ENCODE results near the gene PEX13. TPM values are rescaled to one million over a fixed set of nuclear protein-coding genes. Genes with fewer than 3 reads are reported as not detected.

PEX13 gene
- polyA plus RNA-seq, 2 of the 4 experiments (the other 2 are of a cell fraction) = 18.5 to 42.5 TPM

DNA sequence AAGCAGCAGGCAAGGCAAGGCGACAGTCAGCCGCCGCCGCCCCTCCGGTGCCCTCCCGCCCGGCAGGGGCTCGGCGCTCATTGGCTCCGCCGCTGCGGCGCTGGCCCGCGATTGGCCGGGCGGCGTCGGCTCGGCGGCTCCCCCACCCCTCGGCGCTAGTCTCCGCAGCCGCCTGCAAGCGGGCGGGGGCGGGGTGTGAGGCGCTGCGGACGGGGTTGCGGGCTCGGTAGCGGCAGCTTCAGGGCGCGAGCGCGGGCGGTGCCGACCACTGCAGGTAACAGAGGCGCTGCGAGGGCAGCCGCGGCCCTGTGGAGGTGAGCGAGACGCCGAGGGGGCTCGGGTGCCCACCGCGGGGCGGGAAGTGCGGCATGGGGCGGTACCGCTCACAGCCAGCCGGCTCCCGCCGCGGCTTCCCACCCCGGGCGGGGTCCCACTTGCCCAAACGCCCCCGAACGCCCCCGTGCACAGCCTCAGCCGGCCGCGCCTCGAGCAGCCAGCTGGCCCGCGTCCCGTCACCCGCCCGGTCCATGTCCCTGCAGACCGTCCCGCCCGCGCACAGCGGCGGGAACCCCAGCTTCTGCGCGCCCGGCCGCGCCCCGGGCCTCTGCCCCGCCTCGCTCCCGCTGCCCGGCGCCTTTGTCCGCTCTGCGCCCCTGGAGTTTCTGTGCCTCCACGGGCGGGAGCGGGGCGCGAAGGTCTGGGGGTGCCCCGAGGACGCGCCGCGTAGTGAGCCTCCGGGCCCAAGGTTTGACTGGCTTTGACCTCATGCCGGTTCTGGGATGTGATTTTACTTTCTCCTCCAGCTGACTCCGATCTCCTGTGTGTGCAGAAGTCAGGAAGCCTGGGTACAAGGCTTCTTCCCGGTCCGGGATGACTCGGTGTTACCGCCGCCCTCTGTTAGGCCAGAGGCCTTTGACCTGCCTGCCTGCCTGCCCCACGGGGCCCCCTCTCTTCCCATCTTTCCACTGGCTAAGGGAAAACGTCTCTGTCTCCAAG is 48.5 kb downstream of the PEX13 start, which contains the start of gene SANBR:
TSS of gene SANBR (plus strand) at position 158 of the 996 bp plus-strand sequence. CDS start 4,480 bp downstream, outside the sequence.
- TF ChIP-seq CBX8 (IDR thresholded peaks at IDR 0.05) = no peak
- TF ChIP-seq TFCP2L1 (CRISPR knock-in tag; IDR thresholded peaks at IDR 0.05) = no peak
- TF ChIP-seq, protein P1, sequence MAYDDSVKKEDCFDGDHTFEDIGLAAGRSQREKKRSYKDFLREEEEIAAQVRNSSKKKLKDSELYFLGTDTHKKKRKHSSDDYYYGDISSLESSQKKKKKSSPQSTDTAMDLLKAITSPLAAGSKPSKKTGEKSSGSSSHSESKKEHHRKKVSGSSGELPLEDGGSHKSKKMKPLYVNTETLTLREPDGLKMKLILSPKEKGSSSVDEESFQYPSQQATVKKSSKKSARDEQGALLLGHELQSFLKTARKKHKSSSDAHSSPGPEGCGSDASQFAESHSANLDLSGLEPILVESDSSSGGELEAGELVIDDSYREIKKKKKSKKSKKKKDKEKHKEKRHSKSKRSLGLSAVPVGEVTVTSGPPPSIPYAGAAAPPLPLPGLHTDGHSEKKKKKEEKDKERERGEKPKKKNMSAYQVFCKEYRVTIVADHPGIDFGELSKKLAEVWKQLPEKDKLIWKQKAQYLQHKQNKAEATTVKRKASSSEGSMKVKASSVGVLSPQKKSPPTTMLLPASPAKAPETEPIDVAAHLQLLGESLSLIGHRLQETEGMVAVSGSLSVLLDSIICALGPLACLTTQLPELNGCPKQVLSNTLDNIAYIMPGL (CRISPR knock-in tag; IDR thresholded peaks at IDR 0.05; ENCODE audit: borderline replicate concordance) = 0 out of 2 replicates have a peak, but pooled peaks have one; percentile 45
- TF ChIP-seq, protein P2, sequence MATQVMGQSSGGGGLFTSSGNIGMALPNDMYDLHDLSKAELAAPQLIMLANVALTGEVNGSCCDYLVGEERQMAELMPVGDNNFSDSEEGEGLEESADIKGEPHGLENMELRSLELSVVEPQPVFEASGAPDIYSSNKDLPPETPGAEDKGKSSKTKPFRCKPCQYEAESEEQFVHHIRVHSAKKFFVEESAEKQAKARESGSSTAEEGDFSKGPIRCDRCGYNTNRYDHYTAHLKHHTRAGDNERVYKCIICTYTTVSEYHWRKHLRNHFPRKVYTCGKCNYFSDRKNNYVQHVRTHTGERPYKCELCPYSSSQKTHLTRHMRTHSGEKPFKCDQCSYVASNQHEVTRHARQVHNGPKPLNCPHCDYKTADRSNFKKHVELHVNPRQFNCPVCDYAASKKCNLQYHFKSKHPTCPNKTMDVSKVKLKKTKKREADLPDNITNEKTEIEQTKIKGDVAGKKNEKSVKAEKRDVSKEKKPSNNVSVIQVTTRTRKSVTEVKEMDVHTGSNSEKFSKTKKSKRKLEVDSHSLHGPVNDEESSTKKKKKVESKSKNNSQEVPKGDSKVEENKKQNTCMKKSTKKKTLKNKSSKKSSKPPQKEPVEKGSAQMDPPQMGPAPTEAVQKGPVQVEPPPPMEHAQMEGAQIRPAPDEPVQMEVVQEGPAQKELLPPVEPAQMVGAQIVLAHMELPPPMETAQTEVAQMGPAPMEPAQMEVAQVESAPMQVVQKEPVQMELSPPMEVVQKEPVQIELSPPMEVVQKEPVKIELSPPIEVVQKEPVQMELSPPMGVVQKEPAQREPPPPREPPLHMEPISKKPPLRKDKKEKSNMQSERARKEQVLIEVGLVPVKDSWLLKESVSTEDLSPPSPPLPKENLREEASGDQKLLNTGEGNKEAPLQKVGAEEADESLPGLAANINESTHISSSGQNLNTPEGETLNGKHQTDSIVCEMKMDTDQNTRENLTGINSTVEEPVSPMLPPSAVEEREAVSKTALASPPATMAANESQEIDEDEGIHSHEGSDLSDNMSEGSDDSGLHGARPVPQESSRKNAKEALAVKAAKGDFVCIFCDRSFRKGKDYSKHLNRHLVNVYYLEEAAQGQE (IDR thresholded peaks at IDR 0.05) = no peak
- TF ChIP-seq FOSL2 (IDR thresholded peaks at IDR 0.05) = no peak
- TF ChIP-seq FOSL2 (CRISPR knock-in tag; IDR thresholded peaks at IDR 0.05) = no peak
- TF ChIP-seq PHF8 (IDR thresholded peaks at IDR 0.05; ENCODE audit: borderline replicate concordance, low read depth) = peak; percentile 84
- no peak for TF ChIP-seq SREBF2 (IDR thresholded peaks at IDR 0.05)
- TF ChIP-seq, protein P3, sequence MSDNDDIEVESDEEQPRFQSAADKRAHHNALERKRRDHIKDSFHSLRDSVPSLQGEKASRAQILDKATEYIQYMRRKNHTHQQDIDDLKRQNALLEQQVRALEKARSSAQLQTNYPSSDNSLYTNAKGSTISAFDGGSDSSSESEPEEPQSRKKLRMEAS (IDR thresholded peaks at IDR 0.05) = peak; percentile 56; the same call in 1 of the 2 replicates
- no peak for TF ChIP-seq EHF (CRISPR knock-in tag; IDR thresholded peaks at IDR 0.05)
- TF ChIP-seq RAD21 (conservative IDR thresholded peaks at IDR 0.05 in 1 of 2, IDR thresholded peaks at IDR 0.05 in 1 of 2) = no peak
- no peak for TF ChIP-seq KDM5A (IDR thresholded peaks at IDR 0.05)
- TF ChIP-seq, protein P4, sequence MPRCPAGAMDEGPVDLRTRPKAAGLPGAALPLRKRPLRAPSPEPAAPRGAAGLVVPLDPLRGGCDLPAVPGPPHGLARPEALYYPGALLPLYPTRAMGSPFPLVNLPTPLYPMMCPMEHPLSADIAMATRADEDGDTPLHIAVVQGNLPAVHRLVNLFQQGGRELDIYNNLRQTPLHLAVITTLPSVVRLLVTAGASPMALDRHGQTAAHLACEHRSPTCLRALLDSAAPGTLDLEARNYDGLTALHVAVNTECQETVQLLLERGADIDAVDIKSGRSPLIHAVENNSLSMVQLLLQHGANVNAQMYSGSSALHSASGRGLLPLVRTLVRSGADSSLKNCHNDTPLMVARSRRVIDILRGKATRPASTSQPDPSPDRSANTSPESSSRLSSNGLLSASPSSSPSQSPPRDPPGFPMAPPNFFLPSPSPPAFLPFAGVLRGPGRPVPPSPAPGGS (IDR thresholded peaks at IDR 0.05) = peak; percentile 73; the same call in 1 of the 3 replicates
- no peak for TF ChIP-seq EP300 (IDR thresholded peaks at IDR 0.05)
- TF ChIP-seq ESRRA (IDR thresholded peaks at IDR 0.05; ENCODE audit: borderline replicate concordance, low read length) = no peak
- 0 out of 2 replicates have a peak, but pooled peaks have one; percentile 45 for TF ChIP-seq MAZ (IDR thresholded peaks at IDR 0.05; ENCODE audit: borderline replicate concordance, low read depth, low read length)
- TF ChIP-seq POLR2AphosphoS2 (conservative IDR thresholded peaks at IDR 0.05; ENCODE audit: low read length) = no peak
- peak; percentile 64 to 80; a peak in 3 of 5 replicates for TF ChIP-seq JUN (IDR thresholded peaks at IDR 0.05)
- TF ChIP-seq POLR2A (IDR thresholded peaks at IDR 0.05; ENCODE audit: low read length) = peak; percentile 85
- peak; percentile 71 for TF ChIP-seq RFX5 (IDR thresholded peaks at IDR 0.05)
- TF ChIP-seq KDM1A (IDR thresholded peaks at IDR 0.05; ENCODE audit: low read depth) = no peak
- TF ChIP-seq, protein P5, sequence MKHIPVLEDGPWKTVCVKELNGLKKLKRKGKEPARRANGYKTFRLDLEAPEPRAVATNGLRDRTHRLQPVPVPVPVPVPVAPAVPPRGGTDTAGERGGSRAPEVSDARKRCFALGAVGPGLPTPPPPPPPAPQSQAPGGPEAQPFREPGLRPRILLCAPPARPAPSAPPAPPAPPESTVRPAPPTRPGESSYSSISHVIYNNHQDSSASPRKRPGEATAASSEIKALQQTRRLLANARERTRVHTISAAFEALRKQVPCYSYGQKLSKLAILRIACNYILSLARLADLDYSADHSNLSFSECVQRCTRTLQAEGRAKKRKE (CRISPR knock-in tag; IDR thresholded peaks at IDR 0.05; ENCODE audit: low read depth) = no peak
- TF ChIP-seq, protein P6, sequence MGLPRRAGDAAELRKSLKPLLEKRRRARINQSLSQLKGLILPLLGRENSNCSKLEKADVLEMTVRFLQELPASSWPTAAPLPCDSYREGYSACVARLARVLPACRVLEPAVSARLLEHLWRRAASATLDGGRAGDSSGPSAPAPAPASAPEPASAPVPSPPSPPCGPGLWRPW (IDR thresholded peaks at IDR 0.05) = no peak
- TF ChIP-seq RCOR1 (IDR thresholded peaks at IDR 0.05; ENCODE audit: low read depth, low read length) = no peak
- WGBS (ENCODE audit: missing lambda C conversion rate) = 2% methylated on average over 37 of the region's 112 CpGs
- peaks cover 12% of the 10 kb centered on the region; the same call in 2 of the 3 replicates for H3K4me1 ChIP-seq
- H3K4me3 ChIP-seq = peak within 1 kb of the TSS; percentile 79
- ChIA-PET CTCF (interaction anchor here (0.7 to 1.4 kb wide), 5 partner anchors 21 to 365 kb away, joined by 3 to 4 read pairs (median 3); no protein-coding TSS in a partner anchor), POLR2A (interaction anchor here (1.3 kb wide), 1 partner anchor 49 kb away, joined by 4 read pairs; no protein-coding TSS in a partner anchor)
- ATAC-seq (peak; percentile 97 to 98), FAIRE-seq (no peak), DNase-seq (ENCODE audit: low read depth in 1 of 2, low spot score in 1 of 2) (peak; percentile 75 to 90)
- H3K4me2 ChIP-seq = peak within 1 kb of the TSS; percentile 80
- H3K27ac ChIP-seq = peak within 1 kb of the TSS; percentile 90 to 92
- H3K9me3 ChIP-seq = no peaks in the 10 kb centered on the region

Data from A549 (cell line).